IPS-18c (cell line): ENCODE results near the gene OR2D2.
"Not testable (repeated sequence)": the region's sequence is repeated elsewhere in the genome, so short reads cannot be mapped to it uniquely, and the experiment has no call there.

Experiments
- H3K4me3 ChIP-seq: 2 replicates; pipeline ENCODE4 v1.7.0; 2013; ENCODE audit warnings: low read depth, mild to moderate bottlenecking, low read length, moderate library complexity; ENCODE audit not compliant: insufficient read depth
- H3K9me3 ChIP-seq: one replicate; pipeline ENCODE4 v1.6.1; 2013; ENCODE audit warnings: mild to moderate bottlenecking, low read length, moderate library complexity; ENCODE audit not compliant: control insufficient read depth, insufficient read depth

OR2D2 gene

DNA sequence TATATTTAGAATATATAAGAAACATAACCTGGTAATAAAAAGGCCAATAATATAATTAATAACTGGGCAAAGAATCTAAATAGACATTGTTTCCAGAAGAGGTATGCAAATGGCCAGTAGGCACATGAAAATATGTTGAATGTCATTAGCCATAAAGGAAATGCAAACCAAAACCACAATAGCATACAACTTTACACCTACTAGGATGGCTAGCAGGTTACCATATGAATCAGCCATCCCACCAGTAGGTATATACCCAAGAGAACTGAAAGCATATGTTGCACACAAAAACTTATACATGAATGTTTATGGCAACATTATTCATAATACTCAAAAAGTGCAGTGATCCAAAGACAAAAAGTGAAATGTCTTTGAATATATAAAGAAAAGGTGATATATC, 2.7 kb upstream of the OR2D2 start:
- H3K9me3 ChIP-seq = no peaks in the 10 kb centered on the region
- H3K4me3 ChIP-seq = no peak overlapping the region

DNA sequence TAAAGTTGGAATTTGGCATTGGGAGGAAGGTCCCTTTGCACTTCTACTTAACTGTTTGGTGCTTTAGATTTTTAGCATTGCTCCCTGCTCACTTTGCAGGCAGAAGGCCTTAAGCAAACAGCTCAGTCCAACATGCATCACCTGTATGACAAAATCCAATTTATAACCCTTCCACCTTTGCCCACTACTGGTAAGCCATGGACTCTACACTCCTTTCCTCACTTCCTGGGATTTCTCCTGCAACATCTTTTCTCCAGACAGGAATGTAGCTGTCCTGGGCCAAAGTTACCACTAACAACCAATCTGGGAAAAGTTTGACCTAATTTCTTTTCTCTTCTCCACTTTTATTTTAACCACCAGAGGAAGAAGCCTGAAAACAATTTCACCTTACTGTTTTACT, 1.8 kb upstream of the OR2D2 start:
- Histone ChIP-seq H3K4me3 (no peak overlapping the region), H3K9me3 (no peaks in the 10 kb centered on the region)

GRCh38 chr11:6889835-6890234, 2.5 kb downstream of the OR2D2 start:
- Histone ChIP-seq H3K9me3 (no peaks in the 10 kb centered on the region), H3K4me3 (no peak overlapping the region)

- Histone ChIP-seq H3K4me3 (no peak overlapping the region), H3K9me3 (no peaks in the 10 kb centered on the region)
These were observed 3.5 kb downstream of the OR2D2 start for GRCh38 chr11:6888830-6889229.

- H3K9me3 ChIP-seq, H3K4me3 ChIP-seq: not testable (repeated sequence)
These were observed 4.6 kb downstream of the OR2D2 start for GRCh38 chr11:6887711-6888110.

DNA sequence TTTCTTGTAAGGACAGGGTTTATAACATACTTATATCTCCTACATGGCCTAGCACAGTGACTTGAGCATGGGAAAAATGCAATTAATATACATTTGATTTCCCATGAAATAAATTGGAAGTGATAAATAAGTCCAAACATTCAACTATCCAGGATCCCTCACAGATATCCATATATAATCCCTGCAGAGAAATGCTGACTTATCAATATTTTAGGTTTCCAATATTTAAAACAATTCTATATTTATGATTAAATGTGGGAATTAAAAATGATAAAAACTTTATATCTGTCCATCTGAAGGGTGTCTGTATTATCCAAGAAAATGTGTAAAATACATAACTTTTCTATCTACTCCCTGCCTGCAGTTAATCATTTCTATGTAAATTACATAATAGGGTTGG, 9.5 kb downstream of the OR2D2 start:
- no peak overlapping the region for H3K4me3 ChIP-seq

DNA sequence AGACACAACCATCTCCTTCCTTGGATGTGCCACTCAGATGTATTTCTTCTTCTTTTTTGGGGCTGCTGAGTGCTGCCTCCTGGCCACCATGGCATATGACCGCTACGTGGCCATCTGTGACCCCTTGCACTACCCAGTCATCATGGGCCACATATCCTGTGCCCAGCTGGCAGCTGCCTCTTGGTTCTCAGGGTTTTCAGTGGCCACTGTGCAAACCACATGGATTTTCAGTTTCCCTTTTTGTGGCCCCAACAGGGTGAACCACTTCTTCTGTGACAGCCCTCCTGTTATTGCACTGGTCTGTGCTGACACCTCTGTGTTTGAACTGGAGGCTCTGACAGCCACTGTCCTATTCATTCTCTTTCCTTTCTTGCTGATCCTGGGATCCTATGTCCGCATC, 15.4 kb downstream of the OR2D2 start:
- H3K4me3 ChIP-seq = no peak overlapping the region
- H3K9me3 ChIP-seq = no peaks in the 10 kb centered on the region

More for the DNA sequence above, 9.5 kb downstream of the OR2D2 start:
- H3K9me3 ChIP-seq = no peaks in the 10 kb centered on the region

GRCh38 chr11:6876325-6876724, 16.0 kb downstream of the OR2D2 start, which contains the start of gene OR10A4:
Gene OR10A4, plus strand, starts transcription at chr11:6876625. Its CDS starts 23 bp downstream, at chr11:6876648.
- Histone ChIP-seq H3K4me3 (no peak within 1 kb of the TSS), H3K9me3 (no peaks in the 10 kb centered on the region)

DNA sequence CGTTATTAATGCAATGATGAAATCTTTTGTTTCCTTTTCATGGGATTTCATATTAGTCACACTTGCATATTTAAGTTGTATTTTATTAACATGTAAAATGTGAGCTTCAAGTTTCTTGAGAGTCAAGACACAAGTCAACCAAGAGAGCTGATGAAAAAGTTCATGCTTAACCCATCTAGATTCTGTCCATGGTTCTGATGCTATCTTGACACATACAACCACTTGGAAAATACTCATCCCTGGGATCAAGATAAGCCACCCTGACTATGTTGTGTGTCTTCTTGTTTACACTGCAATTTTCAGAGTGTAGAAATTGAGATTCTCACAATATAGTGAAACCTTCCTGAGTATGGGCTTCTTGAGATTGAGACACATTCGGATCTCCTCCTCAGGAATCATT, 16.5 kb downstream of the OR2D2 start:
- Histone ChIP-seq H3K9me3 (no peaks in the 10 kb centered on the region), H3K4me3 (no peak overlapping the region)

DNA sequence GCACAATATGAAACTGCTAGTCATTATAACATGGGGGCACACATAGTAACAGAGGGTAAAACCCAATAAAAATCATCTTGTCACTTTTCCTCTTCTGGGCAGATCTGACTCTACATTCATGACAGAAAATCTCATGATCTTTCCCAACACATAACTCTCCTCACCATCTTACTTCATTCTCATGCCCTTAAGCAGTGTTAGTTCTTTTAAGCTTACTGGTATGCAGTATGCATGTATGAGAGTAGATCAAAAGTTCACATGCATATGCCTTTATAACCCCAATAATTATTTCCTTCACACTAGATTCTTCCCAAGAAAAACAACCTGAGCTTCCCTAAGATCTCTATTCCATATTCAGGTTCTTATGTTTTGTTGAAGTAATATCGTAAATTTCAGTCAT, 21.0 kb downstream of the OR2D2 start:
- H3K9me3 ChIP-seq = no peaks in the 10 kb centered on the region
- no peak overlapping the region for H3K4me3 ChIP-seq

DNA sequence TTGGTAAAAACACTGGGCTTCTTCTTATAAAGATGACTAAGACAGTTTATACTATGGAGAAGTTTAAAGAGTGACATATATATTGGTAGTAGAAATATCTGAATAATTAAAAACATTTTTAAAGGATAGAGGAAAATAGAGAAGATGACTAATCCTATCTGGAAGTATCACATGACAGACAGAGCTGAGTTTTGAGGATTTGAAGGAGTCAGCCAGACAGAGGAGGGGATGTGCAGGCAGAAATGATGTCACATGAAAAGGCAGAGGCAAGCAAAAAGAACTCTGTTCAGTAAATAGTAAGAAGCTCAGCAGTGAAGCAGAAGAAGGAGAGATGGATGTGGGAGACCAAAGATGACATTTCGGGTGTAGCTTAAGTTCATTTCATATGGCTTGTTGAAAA, 27.9 kb downstream of the OR2D2 start:
- Histone ChIP-seq H3K9me3 (no peaks in the 10 kb centered on the region), H3K4me3 (no peak overlapping the region)

- H3K4me3 ChIP-seq = no peak within 1 kb of the TSS
These were observed 29.3 kb downstream of the OR2D2 start, which contains the start of gene OR10A2 for GRCh38 chr11:6862961-6863360. Gene OR10A2, plus strand, starts transcription at chr11:6863057. Its CDS starts 6,698 bp downstream, at chr11:6869755.

GRCh38 chr11:6856871-6857270, 35.4 kb downstream of the OR2D2 start:
- no peaks in the 10 kb centered on the region for H3K9me3 ChIP-seq
- no peak overlapping the region for H3K4me3 ChIP-seq

More at GRCh38 chr11:6862961-6863360, 29.3 kb downstream of the OR2D2 start, which contains the start of gene OR10A2:
- no peaks in the 10 kb centered on the region for H3K9me3 ChIP-seq

DNA sequence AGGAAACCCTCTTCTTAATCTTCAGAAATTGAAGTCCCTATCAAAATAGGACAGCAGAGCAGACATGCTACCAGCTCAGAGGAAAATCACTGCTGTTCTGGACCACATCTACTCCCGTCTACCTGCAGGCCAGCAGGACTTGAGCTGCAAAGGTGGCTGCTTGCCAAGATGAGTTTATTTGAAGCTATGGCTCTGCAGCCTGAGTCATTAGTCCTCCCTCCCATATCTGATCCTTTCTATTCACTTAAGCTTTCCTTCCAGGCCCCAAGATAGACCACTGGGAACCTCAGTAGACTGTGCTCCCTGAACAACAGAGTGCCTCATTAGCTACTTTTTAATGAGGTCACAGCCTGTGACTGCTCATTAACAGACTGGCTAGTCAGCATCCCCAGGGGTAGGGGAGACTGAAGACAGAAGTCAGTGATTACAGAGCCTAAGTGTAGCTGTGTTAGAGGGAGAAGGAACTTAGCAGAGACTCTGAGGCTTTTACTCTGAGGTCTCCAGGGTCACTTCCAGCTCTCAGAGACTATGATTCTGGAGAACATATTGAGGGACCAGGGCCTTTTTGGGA, 36.2 kb downstream of the OR2D2 start:
- H3K4me3 ChIP-seq = no peak overlapping the region

DNA sequence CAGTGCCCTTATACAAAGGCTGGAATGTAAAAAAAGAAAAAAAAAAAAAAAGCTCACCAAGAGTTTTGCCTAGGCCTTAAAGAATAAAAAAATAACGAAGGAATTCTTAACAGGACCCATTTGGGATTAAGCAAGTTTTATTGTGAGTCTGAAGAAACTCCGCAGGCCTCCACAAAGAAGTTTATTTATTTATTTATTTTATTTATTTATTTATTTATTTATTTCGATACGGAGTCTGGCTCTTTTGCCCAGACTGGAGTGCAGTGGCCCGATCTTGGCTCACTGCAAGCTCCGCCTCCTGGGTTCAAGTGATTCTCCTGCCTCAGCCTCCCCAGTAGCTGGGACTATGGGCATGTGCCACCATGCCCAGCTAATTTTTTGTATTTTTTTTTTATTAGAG, 37.5 kb downstream of the OR2D2 start:
- not testable (repeated sequence) for H3K9me3 ChIP-seq, H3K4me3 ChIP-seq

More for the DNA sequence above, 36.2 kb downstream of the OR2D2 start:
- H3K9me3 ChIP-seq = no peaks in the 10 kb centered on the region

GRCh38 chr11:6850526-6850925, 41.8 kb downstream of the OR2D2 start:
- Histone ChIP-seq H3K4me3 (no peak overlapping the region), H3K9me3 (no peaks in the 10 kb centered on the region)

- H3K4me3 ChIP-seq = no peak within 1 kb of the TSS
- no peaks in the 10 kb centered on the region for H3K9me3 ChIP-seq
These were observed 46.9 kb downstream of the OR2D2 start, which contains the start of gene OR10A5 for GRCh38 chr11:6845383-6845782. Gene OR10A5, plus strand, starts transcription at chr11:6845683. Its CDS starts 0 bp downstream, at chr11:6845683.

DNA sequence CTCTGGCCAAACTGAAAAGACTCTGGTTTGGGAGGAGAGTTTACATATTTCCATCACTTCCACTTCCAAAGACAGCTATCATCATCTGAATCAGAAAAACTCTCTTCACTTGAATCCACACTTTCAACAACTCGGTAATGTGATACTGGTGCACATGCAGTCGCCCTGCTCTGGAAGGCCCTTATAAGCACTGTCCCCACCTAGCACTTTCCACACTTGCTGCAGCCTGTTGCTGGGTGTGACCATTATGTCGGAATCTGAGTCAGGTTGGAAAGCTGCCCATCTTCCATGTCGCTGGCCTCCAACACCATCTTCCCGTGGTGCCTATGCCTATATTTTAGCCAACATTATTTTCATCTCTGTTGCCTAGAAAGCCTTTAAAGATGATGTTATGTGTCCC, 47.9 kb downstream of the OR2D2 start:
- Histone ChIP-seq H3K4me3 (no peak overlapping the region), H3K9me3 (no peaks in the 10 kb centered on the region)

GRCh38 chr11:6843670-6844069, 48.6 kb downstream of the OR2D2 start:
- no peak overlapping the region for H3K4me3 ChIP-seq

More at GRCh38 chr11:6843670-6844069, 48.6 kb downstream of the OR2D2 start:
- no peaks in the 10 kb centered on the region for H3K9me3 ChIP-seq
